MM.1S (cell line): ENCODE results near the gene CNOT6.

Experiments
- DNase-seq: peaks from one replicate; pipeline ENCODE4 v3.0.0-alpha.2; 2015
- H2AFZ ChIP-seq: fragments of 300-600 bp; sonication (generic); 2 replicates; pipeline ENCODE4 v1.6.0; 2016; ENCODE audit warnings: antibody characterized with exemption, low read length
- H3F3A ChIP-seq: fragments of 300-600 bp; sonication (generic); 2 replicates; pipeline ENCODE4 v1.6.1; 2016; ENCODE audit warnings: mild to moderate bottlenecking, antibody characterized with exemption, low read length, moderate library complexity, mixed read lengths; ENCODE audit not compliant: insufficient read depth
- H3K27ac ChIP-seq: fragments of 300-600 bp; sonication (generic); 2 replicates; pipeline ENCODE4 v1.5.1; 2016; ENCODE audit warnings: mild to moderate bottlenecking, low read length
- H3K27me3 ChIP-seq: fragments of 300-600 bp; sonication (generic); replicated peaks from 2 replicates; pipeline ENCODE4 v1.6.0; 2016; ENCODE audit warnings: low read length; ENCODE audit not compliant: insufficient read depth
- H3K36me3 ChIP-seq: fragments of 300-600 bp; sonication (generic); replicated peaks from 2 replicates; pipeline ENCODE4 v1.6.1; 2016; ENCODE audit warnings: mild to moderate bottlenecking, low read length, mixed read lengths; ENCODE audit not compliant: insufficient read depth
- H3K4me1 ChIP-seq: fragments of 300-600 bp; sonication (generic); 2 replicates; pipeline ENCODE4 v1.6.1; 2016; ENCODE audit warnings: low read length, mixed read lengths
- H3K4me2 ChIP-seq: fragments of 300-600 bp; sonication (generic); 2 replicates; pipeline ENCODE4 v1.6.0; 2016; ENCODE audit warnings: low read depth, low read length
- H3K4me3 ChIP-seq: fragments of 300-600 bp; sonication (generic); 2 replicates; pipeline ENCODE4 v1.5.1; 2016; ENCODE audit warnings: low read length, mixed read lengths
- H3K79me2 ChIP-seq: fragments of 300-600 bp; sonication (generic); 2 replicates; pipeline ENCODE4 v1.6.1; 2016; ENCODE audit warnings: mixed run types, low read length, mixed read lengths
- H3K9ac ChIP-seq: fragments of 300-600 bp; sonication (generic); 2 replicates; pipeline ENCODE4 v1.6.1; 2016; ENCODE audit warnings: low read length, mixed read lengths
- H3K9me2 ChIP-seq: fragments of 300-600 bp; sonication (generic); replicated peaks from 2 replicates; pipeline ENCODE4 v1.6.1; 2016; ENCODE audit warnings: mild to moderate bottlenecking, low read length, mixed read lengths; ENCODE audit not compliant: insufficient read depth
- H3K9me3 ChIP-seq: fragments of 300-600 bp; sonication (generic); replicated peaks from 2 replicates; pipeline ENCODE4 v1.6.1; 2016; ENCODE audit warnings: mild to moderate bottlenecking, low read length, mixed read lengths; ENCODE audit not compliant: insufficient read depth
- H4K20me1 ChIP-seq: fragments of 300-600 bp; sonication (generic); 2 replicates; pipeline ENCODE4 v1.6.1; 2016; ENCODE audit warnings: mild to moderate bottlenecking, low read length, moderate library complexity, mixed read lengths; ENCODE audit not compliant: insufficient read depth
- EZH2 ChIP-seq: fragments of 300-600 bp; sonication (generic); optimal IDR thresholded peaks from 2 replicates; pipeline ENCODE3; 2017; ENCODE audit warnings: low read depth, mild to moderate bottlenecking, antibody characterized with exemption, low read length, mixed read lengths
- EZH2phosphoT487 ChIP-seq: fragments of 300-600 bp; sonication (generic); IDR thresholded peaks from 2 replicates; pipeline ENCODE4 v1.6.1; 2018; ENCODE audit warnings: antibody characterized with exemption, low read length
- TF ChIP-seq, protein P1 (sequence below): fragments of 300-600 bp; sonication (generic); IDR thresholded peaks from 2 replicates; pipeline ENCODE4 v1.5.1; 2016; ENCODE audit warnings: antibody characterized with exemption, low read length, mixed read lengths

CNOT6 gene

DNA sequence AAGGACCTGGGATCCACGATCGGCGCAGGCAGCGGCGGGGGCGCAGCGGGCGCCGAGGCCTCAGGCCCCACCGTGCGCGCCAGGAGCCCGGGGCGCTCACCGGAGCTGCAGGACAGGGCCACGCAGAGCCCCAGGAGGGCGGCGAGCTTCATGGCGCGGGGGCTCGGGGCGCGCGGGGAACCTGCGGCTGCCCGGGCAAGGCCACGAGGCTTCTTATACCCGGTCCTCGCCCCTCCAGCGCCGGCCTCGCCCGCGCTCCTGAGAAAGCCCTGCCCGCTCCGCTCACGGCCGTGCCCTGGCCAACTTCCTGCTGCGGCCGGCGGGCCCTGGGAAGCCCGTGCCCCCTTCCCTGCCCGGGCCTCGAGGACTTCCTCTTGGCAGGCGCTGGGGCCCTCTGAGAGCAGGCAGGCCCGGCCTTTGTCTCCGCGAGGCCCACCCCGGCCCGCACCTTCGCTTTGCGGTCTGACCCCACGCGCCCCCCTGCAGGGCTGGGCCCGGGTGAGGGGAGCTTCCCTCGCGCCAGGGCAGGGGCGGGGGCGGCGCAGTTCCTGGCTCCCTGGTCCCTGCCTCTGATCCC lies 97.2 kb downstream of the CNOT6 start, which contains the start of gene SCGB3A1:
Gene SCGB3A1, minus strand, starts transcription at position 189 of the 577 bp plus-strand sequence. Its CDS starts 37 bp downstream, at position 152.
- Histone ChIP-seq H2AFZ (no peak within 1 kb of the TSS), H3K79me2 (no peaks in the 10 kb centered on the region)
- DNase-seq: no peak

DNA sequence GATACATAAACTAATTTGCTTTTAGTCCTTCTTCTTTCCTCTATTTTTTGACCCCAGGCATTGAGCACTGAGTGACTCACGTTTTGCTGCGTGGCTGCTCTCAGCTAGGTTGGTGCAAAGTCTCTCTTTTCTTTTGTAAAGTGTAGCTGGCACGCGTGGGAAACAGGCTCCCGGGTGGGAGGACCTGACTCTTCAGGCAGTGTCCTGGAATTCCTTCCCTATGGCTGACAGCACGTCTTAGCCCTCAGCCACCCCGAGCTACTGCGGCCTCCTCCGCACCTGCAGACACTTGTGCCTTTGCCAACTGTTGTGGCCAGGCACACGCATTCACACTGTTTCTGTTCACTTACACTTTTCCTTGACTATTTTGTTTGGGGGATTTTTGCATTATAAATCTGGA lies 98.0 kb downstream of the CNOT6 start:
- Histone ChIP-seq H3K4me3 (no peak overlapping the region), H3K9ac (no peak overlapping the region), H2AFZ (no peak overlapping the region), H3K36me3 (no peaks in the 10 kb centered on the region), H3K79me2 (no peaks in the 10 kb centered on the region), H3K9me3 (no peaks in the 10 kb centered on the region), H3K4me2 (no peak overlapping the region), H3K4me1 (no peaks in the 10 kb centered on the region), H3K9me2 (no peaks in the 10 kb centered on the region), H3K27ac (no peak overlapping the region), H3F3A (no peaks in the 10 kb centered on the region), H4K20me1 (no peaks in the 10 kb centered on the region), H3K27me3 (peaks cover 49% of the 10 kb centered on the region)
- TF ChIP-seq, protein P1, sequence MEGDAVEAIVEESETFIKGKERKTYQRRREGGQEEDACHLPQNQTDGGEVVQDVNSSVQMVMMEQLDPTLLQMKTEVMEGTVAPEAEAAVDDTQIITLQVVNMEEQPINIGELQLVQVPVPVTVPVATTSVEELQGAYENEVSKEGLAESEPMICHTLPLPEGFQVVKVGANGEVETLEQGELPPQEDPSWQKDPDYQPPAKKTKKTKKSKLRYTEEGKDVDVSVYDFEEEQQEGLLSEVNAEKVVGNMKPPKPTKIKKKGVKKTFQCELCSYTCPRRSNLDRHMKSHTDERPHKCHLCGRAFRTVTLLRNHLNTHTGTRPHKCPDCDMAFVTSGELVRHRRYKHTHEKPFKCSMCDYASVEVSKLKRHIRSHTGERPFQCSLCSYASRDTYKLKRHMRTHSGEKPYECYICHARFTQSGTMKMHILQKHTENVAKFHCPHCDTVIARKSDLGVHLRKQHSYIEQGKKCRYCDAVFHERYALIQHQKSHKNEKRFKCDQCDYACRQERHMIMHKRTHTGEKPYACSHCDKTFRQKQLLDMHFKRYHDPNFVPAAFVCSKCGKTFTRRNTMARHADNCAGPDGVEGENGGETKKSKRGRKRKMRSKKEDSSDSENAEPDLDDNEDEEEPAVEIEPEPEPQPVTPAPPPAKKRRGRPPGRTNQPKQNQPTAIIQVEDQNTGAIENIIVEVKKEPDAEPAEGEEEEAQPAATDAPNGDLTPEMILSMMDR: no peak
- TF ChIP-seq EZH2phosphoT487 (no peak), EZH2 (no peak)
- no peak for DNase-seq

More for the DNA sequence above, 97.2 kb downstream of the CNOT6 start, which contains the start of gene SCGB3A1:
- H3F3A ChIP-seq: no peaks in the 10 kb centered on the region
- H3K27ac ChIP-seq: no peak within 1 kb of the TSS
- H3K27me3 ChIP-seq: peaks cover 41% of the 10 kb centered on the region
- no peaks in the 10 kb centered on the region for H3K36me3 ChIP-seq
- H3K4me2 ChIP-seq: no peak within 1 kb of the TSS
- TF ChIP-seq EZH2phosphoT487 (no peak), EZH2 (no peak)
- TF ChIP-seq, protein P1: no peak
- H3K9ac ChIP-seq: no peak within 1 kb of the TSS
- H3K9me3 ChIP-seq: no peaks in the 10 kb centered on the region
- no peaks in the 10 kb centered on the region for H4K20me1 ChIP-seq
- H3K9me2 ChIP-seq: no peaks in the 10 kb centered on the region
- no peaks in the 10 kb centered on the region for H3K4me1 ChIP-seq
- no peak within 1 kb of the TSS for H3K4me3 ChIP-seq

DNA sequence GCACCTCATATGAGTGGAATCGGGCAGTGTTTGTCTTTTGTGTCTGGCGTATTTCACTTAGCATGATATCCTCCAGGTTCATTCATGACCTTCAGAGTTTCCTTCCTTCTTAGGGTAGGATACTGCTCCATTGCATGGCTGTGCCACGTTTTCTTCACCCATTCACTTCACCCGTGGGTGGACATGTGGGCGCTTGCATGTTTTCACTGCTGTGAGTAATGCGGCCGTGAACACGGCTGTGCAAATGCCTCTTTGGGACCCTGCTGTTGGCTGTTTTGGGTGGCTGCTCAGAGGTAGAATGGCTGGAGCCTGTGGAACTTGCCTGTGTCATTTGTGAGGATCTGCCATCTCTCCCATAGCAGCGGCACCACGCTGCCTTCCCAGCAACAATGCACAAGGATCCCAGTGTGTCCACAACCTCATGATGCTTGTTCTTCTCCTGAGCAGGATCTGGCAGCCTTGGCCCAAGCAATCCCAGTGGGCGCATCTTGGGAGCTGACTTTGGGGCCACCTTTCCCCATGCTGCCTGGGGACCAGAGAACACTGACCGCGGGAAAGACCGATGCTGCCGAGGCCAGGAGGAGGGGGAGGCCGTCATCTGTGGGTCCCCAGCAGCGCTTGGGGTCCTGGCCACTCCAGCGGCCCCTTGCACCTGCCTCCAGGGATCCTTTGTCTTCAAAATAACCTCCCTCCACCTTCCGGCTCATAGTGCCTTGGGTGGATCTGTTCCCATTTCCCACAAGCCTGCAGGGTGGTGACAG lies 99.4 kb downstream of the CNOT6 start:
- no peaks in the 10 kb centered on the region for H3K9me3 ChIP-seq
- H2AFZ ChIP-seq: no peak overlapping the region
- no peaks in the 10 kb centered on the region for H3K4me1 ChIP-seq
- DNase-seq: no peak
- H3K9me2 ChIP-seq: no peaks in the 10 kb centered on the region
- no peaks in the 10 kb centered on the region for H3K79me2 ChIP-seq
- no peak overlapping the region for H3K4me2 ChIP-seq
- no peaks in the 10 kb centered on the region for H3F3A ChIP-seq
- H4K20me1 ChIP-seq: no peaks in the 10 kb centered on the region
- TF ChIP-seq EZH2phosphoT487 (no peak), EZH2 (no peak)
- TF ChIP-seq, protein P1: no peak
- peaks cover 60% of the 10 kb centered on the region for H3K27me3 ChIP-seq
- H3K9ac ChIP-seq: no peak overlapping the region
- no peak overlapping the region for H3K4me3 ChIP-seq
- no peaks in the 10 kb centered on the region for H3K36me3 ChIP-seq
- H3K27ac ChIP-seq: no peak overlapping the region
